ENCODE data around the gene ATG101. TPM values are rescaled to one million over a fixed set of nuclear protein-coding genes. Genes with fewer than 3 reads are reported as not detected.

Gene ATG101
- total and polyA plus RNA-seq, 2 of the 8 experiments (the other 6 are each of a cell fraction or from before 2014, with no cell fraction given) = 49.8 to 55.9 TPM

- FAIRE-seq (no peak), DNase-seq (ENCODE audit: low read depth in 1 of 2, low spot score in 2 of 2) (no peak)
- Histone ChIP-seq H2AFZ (ENCODE audit: low read length) (no peak overlapping the region), H3K4ac (replicated peaks; ENCODE audit: insufficient read length, low read depth, low read length) (no peak overlapping the region), H4K5ac (ENCODE audit: insufficient read length, low read depth, low read length) (no peak overlapping the region), H2AK5ac (ENCODE audit: low read depth, low read length) (no peak overlapping the region; the same call in 1 of the 2 replicates), H3K4me2 (ENCODE audit: insufficient read depth in 1 of 2, low read depth in 2 of 2, low read length in 2 of 2) (no peak overlapping the region; a peak in 1 of 4 replicates), H3K18ac (ENCODE audit: extremely low read depth, low read length) (no peak overlapping the region), H3K23me2 (ENCODE audit: low read depth, low read length) (peaks cover 7% of the 10 kb centered on the region), H3K27me3 (replicated peaks in 1 of 4; ENCODE audit: control insufficient read depth in 3 of 4, extremely low read depth in 1 of 4, insufficient read depth in 3 of 4, low read length in 3 of 4) (peaks cover 2 to 27% (median 15%) of the 10 kb centered on the region in 4 experiments), H3K36me3 (ENCODE audit: control insufficient read depth in 2 of 4, insufficient read depth in 4 of 4, low read length in 3 of 4) (no peaks in the 10 kb centered on the region), H2BK120ac (replicated peaks; ENCODE audit: low read depth, low read length) (no peak overlapping the region), H3K79me2 (ENCODE audit: control insufficient read depth in 1 of 2, insufficient read depth in 2 of 2, low read length in 2 of 2) (no peaks in the 10 kb centered on the region), H3K4me3 (ENCODE audit: extremely low read depth in 1 of 4, insufficient read depth in 2 of 4, low read depth in 3 of 4, low read length in 4 of 4) (no peak overlapping the region), H3K14ac (ENCODE audit: insufficient read length) (no peak overlapping the region), H3K4me1 (replicated peaks in 1 of 4; ENCODE audit: control insufficient read depth in 3 of 4, insufficient read depth in 4 of 4, low read length in 3 of 4) (peaks cover 1 to 31% (median 9%) of the 10 kb centered on the region in 4 experiments), H3K27ac (ENCODE audit: low read depth, low read length) (no peak overlapping the region), H3K56ac (replicated peaks; ENCODE audit: insufficient read length, low read depth, low read length) (no peak overlapping the region), H2BK12ac (ENCODE audit: low read depth, low read length) (no peak overlapping the region), H4K20me1 (replicated peaks in 1 of 2; ENCODE audit: control insufficient read depth in 1 of 2, insufficient read depth in 2 of 2, low read length in 2 of 2) (no peaks in the 10 kb centered on the region), H4K8ac (ENCODE audit: extremely low read depth, insufficient read depth, low read length) (no peak overlapping the region), H3K23ac (ENCODE audit: insufficient read length) (no peak overlapping the region), H2BK5ac (ENCODE audit: low read depth, low read length) (no peak overlapping the region), H4K91ac (replicated peaks; ENCODE audit: insufficient read length, low read length) (no peak overlapping the region), H2BK20ac (ENCODE audit: low read length) (no peak overlapping the region), H3K79me1 (ENCODE audit: low read depth, low read length) (no peaks in the 10 kb centered on the region), H3K9me3 (ENCODE audit: insufficient read depth in 2 of 2, low read depth in 1 of 2, low read length in 1 of 2) (no peaks in the 10 kb centered on the region), H2BK15ac (ENCODE audit: low read length) (no peak overlapping the region), H3K9ac (replicated peaks in 1 of 4; ENCODE audit: extremely low read depth in 1 of 4, low read depth in 3 of 4, low read length in 3 of 4) (no peak overlapping the region)
- ChIA-PET CTCF (ENCODE audit: partially characterized antibody) (interaction anchor here (0.7 to 22.7 kb wide), 31 partner anchors 17 to 1253 kb away, joined by 3 to 1249 read pairs (median 6); partner anchors contain the start of genes ACVRL1, ANKRD33, ATG101 and NR4A1), POLR2A (ENCODE audit: partially characterized antibody) (interaction anchor here (0.7 to 13.1 kb wide), 8 partner anchors 9 to 1721 kb away, joined by 3 to 82 read pairs (median 5); partner anchors contain the start of gene SMIM41)
- WGBS, 2 experiments (ENCODE audit: extremely low coverage in 1 of 2, insufficient coverage in 1 of 2, insufficient read length in 1 of 2, insufficient replicate concordance in 2 of 2, low coverage in 1 of 2, low lambda C conversion rate in 2 of 2, missing lambda C conversion rate in 1 of 2) = 87% methylated on average over 14 of the region's 15 CpGs; no CpG with 5 or more reads in 1 of the 2 experiments
- no peak for TF ChIP-seq GABPA (IDR thresholded peaks at IDR 0.05; ENCODE audit: borderline replicate concordance, insufficient read depth, low read length)
- no peak for TF ChIP-seq ZNF274 (IDR thresholded peaks at IDR 0.05; ENCODE audit: borderline replicate concordance, extremely low read depth, low read length)
- TF ChIP-seq CTCF (IDR thresholded peaks at IDR 0.05; ENCODE audit: control extremely low read depth in 1 of 3, insufficient read depth in 1 of 3, low read depth in 1 of 3, low read length in 3 of 3) = no peak
- TF ChIP-seq SIX5 (IDR thresholded peaks at IDR 0.05; ENCODE audit: low read depth, low read length) = no peak
- TF ChIP-seq CBX8 (IDR thresholded peaks at IDR 0.05; ENCODE audit: borderline replicate concordance, low read depth, low read length) = no peak
- TF ChIP-seq MAFK (IDR thresholded peaks at IDR 0.05; ENCODE audit: low read depth, low read length) = no peak
- TF ChIP-seq ATF2 (IDR thresholded peaks at IDR 0.05; ENCODE audit: low read length) = no peak
- no peak for TF ChIP-seq USF2 (IDR thresholded peaks at IDR 0.05; ENCODE audit: low read length)
Measured at GRCh38 chr12:52024845-52025230, 44.9 kb upstream of the ATG101 start.

All from H1 (cell line).